ENCODE results near the gene BPIFB6. TPM values are rescaled to one million over a fixed set of nuclear protein-coding genes. Genes with fewer than 3 reads are reported as not detected.

BPIFB6 gene
- total and polyA plus RNA-seq, 2 of the 4 experiments (the other 2 are of a cell fraction): not detected

- no peaks in the 10 kb centered on the region for H3K36me3 ChIP-seq (ENCODE audit: control insufficient read depth, insufficient read depth, low read length)
- no peaks in the 10 kb centered on the region for H3K4me1 ChIP-seq (ENCODE audit: control insufficient read depth, insufficient read depth, low read length)
- H2BK5ac ChIP-seq (ENCODE audit: low read depth, low read length, poor library complexity, severe bottlenecking): no peak overlapping the region
- no peak overlapping the region for H4K91ac ChIP-seq (ENCODE audit: insufficient read depth, low read depth, low read length)
- H2AK9ac ChIP-seq (replicated peaks; ENCODE audit: low read depth, low read length, poor library complexity): no peak overlapping the region
- no peak overlapping the region for H2AFZ ChIP-seq (replicated peaks; ENCODE audit: low read length, poor library complexity)
- no peak overlapping the region for H4K5ac ChIP-seq (ENCODE audit: low read depth, low read length)
- in situ Hi-C loops (cut with MboI; ENCODE audit: low sequenced_read_pairs) (no loop called here), intact Hi-C loops (cut with micrococcal nuclease) (no loop called here), dilution Hi-C loops (cut with HindIII; ENCODE audit: low sequenced_read_pairs, unreplicated experiment) (no loop called here)
- no peak for DNase-seq
- H3K23ac ChIP-seq (ENCODE audit: low read depth, low read length): no peak overlapping the region
- no peak overlapping the region for H2BK120ac ChIP-seq (ENCODE audit: low read depth, low read length)
- POLR2A ChIA-PET (ENCODE audit: unreplicated experiment): no interaction called here
- H3K14ac ChIP-seq (replicated peaks; ENCODE audit: low read depth, low read length): no peak overlapping the region
- no peak overlapping the region for H2BK20ac ChIP-seq (ENCODE audit: low read depth, low read length)
- WGBS, 2 experiments (ENCODE audit: extremely low coverage in 2 of 2, insufficient read length in 1 of 2): 80% methylated on average over 1 of the region's 9 CpGs; no CpG with 5 or more reads in 1 of the 2 experiments
- CTCF ChIA-PET: no interaction called here
- no TSS peak for BruUV-seq (replicated peaks)
- H3K4me3 ChIP-seq (ENCODE audit: insufficient read depth, low read depth, low read length): no peak overlapping the region
- H3K9me1 ChIP-seq (ENCODE audit: insufficient read depth, low read length): no peaks in the 10 kb centered on the region
- no peak overlapping the region for H2AK5ac ChIP-seq (ENCODE audit: low read depth, low read length)
- H4K20me1 ChIP-seq (ENCODE audit: insufficient read depth, low read length): no peaks in the 10 kb centered on the region; the same call in 1 of the 2 replicates
- no peak overlapping the region for H3K9ac ChIP-seq (ENCODE audit: low read depth, low read length)
- H3K18ac ChIP-seq (ENCODE audit: low read depth, low read length): no peak overlapping the region
- no peaks in the 10 kb centered on the region for H3K79me1 ChIP-seq (ENCODE audit: low read depth in 1 of 2, low read length in 2 of 2)
- H2BK15ac ChIP-seq (ENCODE audit: low read depth, low read length): no peak overlapping the region
- ATAC-seq (ENCODE audit: low read depth): no peak
- H3K9me3 ChIP-seq (ENCODE audit: control insufficient read depth, insufficient read depth, low read length): no peaks in the 10 kb centered on the region
- no peak overlapping the region for H4K8ac ChIP-seq (ENCODE audit: low read depth in 2 of 2, low read length in 2 of 2)
- H3K4ac ChIP-seq (ENCODE audit: low read depth, low read length): no peak overlapping the region
- H3K27me3 ChIP-seq (ENCODE audit: control insufficient read depth, insufficient read depth, low read length): peaks cover 10% of the 10 kb centered on the region
- no peak overlapping the region for H3K27ac ChIP-seq (ENCODE audit: insufficient read depth, low read length)
- H3K4me2 ChIP-seq (ENCODE audit: low read depth, low read length): no peak overlapping the region
- TF ChIP-seq ELK1 (IDR thresholded peaks at IDR 0.05; ENCODE audit: borderline replicate concordance, low read depth, low read length) (no peak), USF2 (IDR thresholded peaks at IDR 0.05; ENCODE audit: low read depth, low read length) (no peak), NFE2L2 (IDR thresholded peaks at IDR 0.05; ENCODE audit: low read depth, low read length) (no peak), CHD1 (IDR thresholded peaks at IDR 0.05; ENCODE audit: low read depth, low read length) (no peak), MXI1 (IDR thresholded peaks at IDR 0.05; ENCODE audit: borderline replicate concordance, low read depth, low read length) (no peak), CEBPB (IDR thresholded peaks at IDR 0.05; ENCODE audit: low read depth, low read length) (no peak), MAFK (IDR thresholded peaks at IDR 0.05; ENCODE audit: low read depth, low read length) (no peak), RAD21 (IDR thresholded peaks at IDR 0.05; ENCODE audit: low read length) (no peak), RFX5 (IDR thresholded peaks at IDR 0.05; ENCODE audit: low read depth, low read length) (no peak), MAZ (IDR thresholded peaks at IDR 0.05; ENCODE audit: borderline replicate concordance, low read depth, low read length) (no peak)
- no peak overlapping the region for H3K56ac ChIP-seq (ENCODE audit: extremely low read depth, insufficient read depth, low read length)
These were observed 38.2 kb downstream of the BPIFB6 start for GRCh38 chr20:33069673-33070072.

Measured in IMR-90 (cell line).